HG02943 (cell line): ENCODE measurements around the gene UNC13B.
"Not testable (repeated sequence)": the region's sequence is repeated elsewhere in the genome, so short reads cannot be mapped to it uniquely, and the experiment has no call there.

Experiments
- ATAC-seq: cut with Tn5 transposase; IDR thresholded peaks from one replicate; pipeline ENCODE4 v1.9.1; 2021; ENCODE audit warnings: mild to moderate bottlenecking, low read depth, moderate library complexity; ENCODE audit not compliant: unreplicated experiment

UNC13B gene

GRCh38 chr9:35161713-35162604 is at the start of gene UNC13B:
Gene UNC13B, plus strand, starts transcription at chr9:35162009. Its CDS starts 275 bp downstream, at chr9:35162284.
- peak; percentile 72 for ATAC-seq

DNA sequence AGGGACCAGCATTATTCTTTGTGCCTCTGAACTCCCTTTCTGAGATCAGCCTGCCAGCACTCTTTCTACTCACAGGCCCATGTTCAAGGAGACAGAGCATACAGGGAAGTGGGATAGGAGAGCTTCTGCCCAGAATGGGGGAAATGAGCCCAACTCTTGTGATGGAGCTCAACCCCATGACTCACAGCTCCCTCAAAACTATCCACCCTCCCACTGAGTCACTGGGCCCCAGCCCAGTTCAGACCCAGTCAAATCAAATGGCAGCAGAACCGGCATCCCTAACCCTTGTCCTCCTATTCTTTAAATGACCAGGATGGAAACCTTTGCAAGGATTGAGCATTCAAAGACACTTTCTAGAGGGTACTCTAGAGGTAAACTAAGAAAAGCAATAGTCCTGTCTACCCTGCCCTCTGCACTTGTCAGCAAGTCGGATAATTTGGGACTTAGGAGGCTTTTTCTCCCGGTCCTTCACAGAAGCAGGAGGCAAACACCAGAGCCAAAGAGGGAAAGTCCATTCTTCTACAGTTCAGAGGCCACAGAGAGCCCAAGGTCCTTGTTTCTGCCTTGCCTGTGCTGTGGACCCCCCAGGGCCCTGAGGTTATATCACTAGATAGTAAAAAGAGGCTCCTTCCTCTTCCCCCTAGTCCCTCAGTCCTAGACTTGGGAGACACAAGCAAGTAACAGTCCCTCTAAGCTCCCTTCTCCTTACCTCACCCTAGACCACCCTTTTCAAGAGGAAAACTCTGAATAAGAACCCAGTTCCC is 49.4 kb upstream of the UNC13B start:
- ATAC-seq, result no peak

GRCh38 chr9:35114113-35114839 is 47.5 kb upstream of the UNC13B start:
- ATAC-seq, result no peak

DNA sequence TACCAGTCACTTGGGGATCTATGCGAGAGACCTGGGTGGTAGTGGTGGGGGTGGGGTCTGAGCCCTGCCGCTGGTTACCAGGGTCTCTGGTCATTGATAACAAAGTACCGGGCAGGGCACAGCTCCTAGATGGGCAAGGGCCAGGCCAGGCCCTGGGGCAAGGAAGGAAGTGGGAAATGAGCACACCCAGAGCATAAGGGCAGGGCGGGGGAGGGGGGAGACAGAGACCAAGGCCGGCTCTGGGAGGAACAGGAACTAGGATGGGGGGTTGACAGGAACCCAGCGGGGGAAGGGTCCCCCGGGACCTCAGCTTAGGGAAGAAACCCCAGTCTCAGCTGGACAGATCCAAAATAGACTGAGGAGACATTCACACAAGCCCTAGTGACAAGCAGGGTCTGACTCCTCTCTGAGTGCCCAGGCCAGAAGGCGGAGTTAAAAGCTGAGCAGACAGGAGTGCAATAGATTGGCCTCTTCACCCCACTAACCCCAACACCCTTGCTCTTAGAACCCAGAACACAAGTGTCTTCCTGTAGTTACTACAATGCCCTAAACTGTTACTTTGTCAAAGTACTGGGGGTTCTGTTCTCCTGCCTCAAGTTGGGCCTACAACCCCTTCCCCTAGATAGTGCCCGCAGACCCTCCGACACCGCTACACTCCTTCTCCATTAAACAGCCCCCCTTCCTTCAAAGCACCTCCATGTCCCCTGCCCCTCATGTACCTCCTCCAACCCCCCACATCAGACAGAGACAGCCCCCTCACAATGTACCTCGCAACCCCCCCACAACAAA is 46.8 kb upstream of the UNC13B start:
- ATAC-seq, result no peak

DNA sequence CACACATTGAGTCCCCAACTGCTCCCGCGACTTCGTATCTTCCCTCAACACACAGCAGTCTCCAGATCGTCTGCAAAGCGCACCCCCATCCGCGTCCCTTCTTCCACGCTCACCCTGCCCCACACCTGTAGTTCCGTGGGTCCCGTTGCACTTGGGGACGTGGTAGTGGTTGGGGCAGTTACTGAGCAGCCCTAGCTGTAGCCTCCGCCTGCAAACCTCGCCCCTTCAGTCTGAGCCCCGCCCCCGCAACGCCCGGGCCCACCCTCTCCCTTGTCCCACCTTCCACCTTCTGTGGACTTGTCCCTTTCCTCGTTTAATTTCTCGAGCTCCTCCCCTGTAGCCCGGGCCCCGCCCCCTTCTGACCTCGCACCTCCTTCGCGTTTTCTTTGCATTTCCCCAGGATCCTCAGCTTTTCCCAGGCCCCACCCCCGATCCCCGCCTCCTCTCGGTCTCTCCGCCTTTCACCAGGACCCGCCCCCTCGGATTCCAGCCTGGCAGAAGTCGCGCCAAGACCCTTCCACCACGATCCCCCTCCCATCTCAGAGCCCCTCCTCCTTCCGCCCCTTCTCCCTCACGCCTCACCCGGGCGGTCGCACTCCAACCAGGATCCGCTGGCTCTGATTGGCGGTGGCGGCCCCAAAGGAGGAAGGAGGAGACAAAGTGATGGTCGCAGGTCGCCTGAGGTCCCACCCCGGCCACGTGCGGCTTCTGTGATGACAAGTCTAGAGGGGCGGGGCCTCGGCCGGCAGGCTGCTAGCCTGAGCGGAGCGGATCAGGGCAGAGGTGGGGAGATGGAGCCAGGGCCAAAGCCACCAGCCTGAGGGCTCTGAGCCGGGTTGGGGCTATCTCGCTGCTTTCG is 45.9 kb upstream of the UNC13B start, which contains the start of gene ATOSB:
Gene ATOSB, minus strand, starts transcription at position 183 of the 859 bp plus-strand sequence. CDS start 7,588 bp downstream, outside the sequence.
- ATAC-seq, result peak; percentile 62

DNA sequence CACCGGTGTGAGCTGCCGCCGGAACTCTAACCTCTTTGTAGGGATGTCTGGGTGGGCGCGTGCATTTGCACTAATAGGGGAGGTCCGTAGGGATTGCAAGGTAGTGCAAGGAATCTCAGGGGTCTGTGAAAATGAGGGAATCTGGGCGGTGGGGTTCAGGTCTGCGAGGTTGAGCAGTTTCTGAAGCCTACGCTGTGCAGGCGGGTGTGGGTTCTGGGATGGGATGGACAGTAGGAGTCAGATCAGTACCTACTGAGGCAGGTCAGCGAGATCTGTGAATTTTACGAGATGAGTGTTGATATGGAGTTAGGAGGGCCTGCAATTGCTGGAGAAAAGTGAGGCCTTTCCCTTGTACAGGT is 45.3 kb upstream of the UNC13B start:
- ATAC-seq, result no peak

GRCh38 chr9:35116898-35117551 is 44.8 kb upstream of the UNC13B start:
- ATAC-seq, result peak; percentile 48

- no peak for ATAC-seq
Measured at GRCh38 chr9:35134920-35135319, 26.9 kb upstream of the UNC13B start.

DNA sequence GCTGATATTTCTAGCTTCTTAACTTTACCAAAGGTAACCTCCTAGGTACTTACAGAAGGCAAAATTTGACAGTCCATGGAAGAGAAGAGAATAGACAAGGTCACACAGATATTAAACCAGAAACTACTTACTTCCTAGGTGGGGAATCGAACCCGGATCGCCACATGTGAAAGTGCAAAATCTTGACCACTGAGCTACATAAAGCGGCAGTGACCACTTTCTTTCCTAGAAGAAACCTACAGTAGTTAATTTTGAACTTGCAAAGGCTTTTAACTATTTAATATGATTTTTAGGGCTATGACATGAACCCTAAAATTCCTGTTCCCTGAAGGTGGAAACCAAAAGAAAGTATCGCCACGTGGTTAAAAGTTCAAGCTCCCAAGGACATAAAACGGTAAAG is 25.8 kb upstream of the UNC13B start:
- no peak for ATAC-seq

DNA sequence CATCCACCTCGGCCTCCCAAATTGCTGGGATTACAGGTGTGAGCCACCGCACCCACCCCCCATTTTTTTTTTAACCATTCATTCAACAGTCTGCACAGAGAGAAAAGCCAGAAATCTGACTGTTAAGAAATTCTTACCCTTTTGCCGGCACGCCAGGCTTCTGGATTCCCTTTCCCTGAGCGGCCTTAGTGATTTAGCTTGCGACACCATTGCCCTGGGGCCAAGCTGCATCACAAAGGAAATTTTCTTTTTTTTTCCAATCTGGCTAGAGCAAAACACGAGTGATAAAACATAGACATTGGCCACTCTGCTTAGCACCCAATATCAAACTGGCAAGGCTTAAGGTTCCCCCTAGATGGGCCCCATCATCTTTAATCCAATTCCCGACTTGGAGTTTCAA is 24.9 kb upstream of the UNC13B start:
- ATAC-seq, result no peak

DNA sequence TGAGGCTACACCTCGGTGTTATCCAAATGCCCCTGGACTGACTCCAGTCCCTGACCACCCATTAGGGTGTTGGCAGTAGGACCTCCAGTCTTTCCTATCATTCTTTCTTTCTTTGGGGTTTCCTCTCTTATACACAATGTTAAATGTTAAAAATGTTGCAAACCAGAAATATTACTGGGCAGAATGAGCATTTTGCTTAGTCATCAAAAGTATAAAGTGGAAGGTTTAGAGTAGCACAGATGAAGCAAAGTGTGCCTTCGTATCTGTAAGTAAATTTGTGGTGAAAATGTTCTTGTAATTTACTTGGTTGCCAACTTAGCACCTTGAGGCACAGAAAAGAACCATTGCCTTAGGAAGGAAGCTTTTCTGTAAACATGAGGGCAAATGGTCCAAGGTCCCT is 21.7 kb upstream of the UNC13B start:
- no peak for ATAC-seq

DNA sequence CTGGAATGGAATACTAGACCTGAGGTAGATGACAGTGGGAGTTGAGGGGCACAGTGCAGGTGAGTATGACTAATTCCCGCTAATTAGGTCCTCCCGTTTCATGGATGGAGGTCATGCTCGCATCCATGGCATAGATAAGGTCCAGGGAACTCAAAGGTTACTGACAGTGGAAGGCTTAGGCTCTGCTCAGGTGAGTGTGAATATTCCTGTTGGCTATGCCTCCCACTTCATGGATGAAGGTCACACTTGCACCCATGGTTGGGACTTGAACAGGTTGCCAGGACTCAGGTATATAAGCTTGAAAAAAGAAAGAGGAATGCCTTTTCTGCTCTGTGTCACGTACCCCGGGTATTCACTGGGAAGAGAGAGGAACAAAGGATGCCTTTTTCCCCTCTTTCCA is 19.8 kb upstream of the UNC13B start:
- ATAC-seq, result no peak

GRCh38 chr9:35147941-35148563 is 13.8 kb upstream of the UNC13B start:
- not testable (repeated sequence) for ATAC-seq

DNA sequence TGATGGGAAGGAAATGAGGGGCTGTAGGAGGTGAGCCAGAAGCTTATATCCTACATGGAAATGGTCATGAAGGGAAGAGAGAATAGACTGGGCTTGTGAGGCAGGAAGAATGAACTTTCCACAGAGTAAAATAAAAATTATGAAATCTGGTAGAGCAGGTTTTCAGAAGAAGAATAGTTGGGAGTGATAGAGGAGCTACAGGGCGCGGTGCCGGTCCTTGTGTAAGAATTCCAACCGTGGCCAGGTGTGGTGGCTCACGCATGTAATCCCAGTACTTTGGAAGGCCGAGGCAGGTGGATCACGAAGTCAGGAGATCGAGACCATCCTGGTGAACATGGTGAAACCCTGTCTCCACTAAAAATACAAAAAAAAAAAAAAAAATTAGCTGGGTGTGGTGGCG is 8.9 kb upstream of the UNC13B start:
- ATAC-seq, result no peak

DNA sequence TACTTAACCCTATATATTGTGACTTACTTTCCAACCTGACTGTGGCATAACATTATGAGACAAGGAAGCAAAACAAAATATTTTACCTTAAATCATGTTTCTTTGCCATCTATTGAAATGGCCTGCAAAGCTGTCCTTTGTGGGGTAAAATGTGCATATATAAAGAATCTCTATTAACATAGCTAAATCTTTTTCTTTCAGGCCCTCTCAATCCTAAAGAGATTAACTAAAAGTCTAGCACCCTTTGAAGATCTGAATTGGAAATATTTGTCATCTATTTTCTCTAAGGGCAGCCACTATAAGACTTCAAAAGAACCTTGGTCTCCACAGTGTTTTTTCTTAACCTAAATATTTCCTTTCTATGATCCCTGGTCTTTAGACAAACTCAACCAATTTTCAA is 5.0 kb upstream of the UNC13B start:
- ATAC-seq, result no peak

DNA sequence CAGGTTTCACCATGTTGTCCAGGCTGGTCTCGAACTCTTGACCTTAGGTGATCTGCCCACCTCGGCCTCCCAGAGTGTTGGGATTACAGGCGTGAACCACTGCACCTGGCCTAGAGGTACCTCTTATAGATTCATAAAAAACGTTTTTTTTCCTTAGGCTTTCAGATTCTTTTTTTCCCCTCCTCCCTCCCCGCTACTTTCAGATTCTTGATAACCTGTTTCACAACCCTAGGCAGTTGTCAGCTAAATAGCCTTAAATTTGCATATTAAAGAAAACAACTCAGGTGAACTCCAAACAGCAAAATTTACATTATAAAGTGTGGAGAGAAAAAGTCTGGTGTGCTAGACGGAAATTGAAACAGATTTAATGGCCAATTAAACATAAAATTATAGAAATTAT is 4.0 kb upstream of the UNC13B start:
- not testable (repeated sequence) for ATAC-seq

GRCh38 chr9:35158501-35159280 is 3.1 kb upstream of the UNC13B start:
- no peak for ATAC-seq
